NCI-H2029 (cell line): ENCODE data around the gene LCE4A.

Source experiments
- DNase-seq: peaks from one replicate; lab custom pipeline; 2025; lab: John Stamatoyannopoulos, UW

Gene LCE4A

GRCh38 chr1:152745765-152746444 is 37.9 kb downstream of the LCE4A start:
- no peak for DNase-seq

- DNase-seq, result no peak
Observed at GRCh38 chr1:152747831-152748230, 39.9 kb downstream of the LCE4A start.

GRCh38 chr1:152752225-152752624 is 44.3 kb downstream of the LCE4A start:
- DNase-seq, result no peak

- DNase-seq, result no peak
Observed at GRCh38 chr1:152753586-152753985, 45.6 kb downstream of the LCE4A start.

GRCh38 chr1:152756872-152757271 is 48.9 kb downstream of the LCE4A start:
- DNase-seq, result no peak

- DNase-seq, result no peak
Observed at GRCh38 chr1:152757747-152758146, 49.8 kb downstream of the LCE4A start, which contains the start of gene KPRP. KPRP (plus strand) TSS chr1:152758025; CDS start chr1:152759589, 1,564 bp downstream.

GRCh38 chr1:152758636-152759035 is 50.7 kb downstream of the LCE4A start:
- DNase-seq, result no peak
